Endothelial cell of umbilical vein (primary cell): Measurements from ENCODE around the gene ABAT. TPM values are rescaled to one million over a fixed set of nuclear protein-coding genes. Genes with fewer than 3 reads are reported as not detected.

Experiments
- BruUV-seq: library from RNA; stranded (reverse); fragments of 400-500 nt; replicated peaks from 2 replicates; lab custom pipeline; 2021; lab: Mats Ljungman, UMichigan
- CTCF ChIA-PET: fragments of 300-600, 350-600 bp; sonication (Branson Sonifier 250); formaldehyde crosslinking; loops from one replicate; lab custom pipeline; 2021; ENCODE audit warnings: antibody characterized with exemption, inconsistent platforms; lab: Charles Lee
- POLR2A ChIA-PET: fragments of 300-600, 350-600 bp; sonication (Branson Sonifier 250); formaldehyde crosslinking; loops from one replicate; lab custom pipeline; 2021; ENCODE audit warnings: antibody characterized with exemption, inconsistent platforms; lab: Charles Lee
- DNase-seq: peaks from one replicate; pipeline ENCODE4 v3.0.0-alpha.2; 2011; ENCODE audit warnings: low read depth, low spot score
- FAIRE-seq: peaks from 2 replicates; lab custom pipeline; 2011; peaks lifted over from hg19 to GRCh38; lab: Jason Lieb, UNC
- H2AFZ ChIP-seq: 2 replicates; pipeline ENCODE4 v1.6.0; 2012; ENCODE audit warnings: low read depth, low read length, control low read depth, inconsistent platforms
- H3K27ac ChIP-seq: 2 replicates; pipeline ENCODE4 v1.5.1; 2011; ENCODE audit warnings: low read depth, mild to moderate bottlenecking, control low read depth, low read length, moderate library complexity; ENCODE audit not compliant: insufficient read depth
- H3K27me3 ChIP-seq, 2 experiments: 2 replicates each; pipeline versions ENCODE4 v1.6.0 to v1.6.1; 2011; ENCODE audit warnings: low read length in 2 of 2, mixed read lengths in 1 of 2; ENCODE audit not compliant: control insufficient read depth in 2 of 2, insufficient read depth in 2 of 2
- H3K36me3 ChIP-seq, 2 experiments: 2 replicates in 1 of 2; 3 replicates in 1 of 2; pipeline ENCODE4 v1.5.1; 2011; ENCODE audit warnings: low read length in 2 of 2, mild to moderate bottlenecking in 1 of 2, moderate library complexity in 1 of 2; ENCODE audit not compliant: control insufficient read depth in 2 of 2, insufficient read depth in 2 of 2; ENCODE audit errors: extremely low read depth in 1 of 2
- H3K4me1 ChIP-seq: 3 replicates; pipeline ENCODE4 v1.5.1; 2011; ENCODE audit warnings: mild to moderate bottlenecking, low read length; ENCODE audit not compliant: control insufficient read depth, insufficient read depth; ENCODE audit errors: extremely low read depth
- H3K4me2 ChIP-seq: 2 replicates; pipeline ENCODE4 v1.6.1; 2011; ENCODE audit warnings: low read length, control low read depth, mixed read lengths; ENCODE audit not compliant: insufficient read depth
- H3K4me3 ChIP-seq, 3 experiments: fragments of 200-600 bp in 1 of 3; sonication (generic), shearing (Covaris generic) in 1 of 3; replicated peaks in 1 of 3; 2 replicates each; pipeline ENCODE4 v1.5.1; 2011 to 2016; ENCODE audit warnings: control low read depth in 3 of 3, low read length in 3 of 3, mild to moderate bottlenecking in 2 of 3, inconsistent platforms in 1 of 3, low read depth in 1 of 3, moderate library complexity in 1 of 3; ENCODE audit not compliant: insufficient read depth in 1 of 3
- H3K79me2 ChIP-seq: 2 replicates; pipeline ENCODE4 v1.6.0; 2012; ENCODE audit warnings: low read length, inconsistent platforms; ENCODE audit not compliant: control insufficient read depth, insufficient read depth
- H3K9ac ChIP-seq: replicated peaks from 2 replicates; pipeline ENCODE3; 2011; ENCODE audit warnings: low read length, control low read depth; ENCODE audit not compliant: insufficient read depth; ENCODE audit errors: extremely low read depth
- H3K9me1 ChIP-seq: replicated peaks from 3 replicates; pipeline ENCODE4 v1.6.0; 2011; ENCODE audit warnings: mild to moderate bottlenecking, low read length; ENCODE audit not compliant: control insufficient read depth, insufficient read depth; ENCODE audit errors: extremely low read depth
- H3K9me3 ChIP-seq: replicated peaks from 2 replicates; pipeline ENCODE4 v1.5.1; 2012; ENCODE audit warnings: low read length, inconsistent platforms; ENCODE audit not compliant: control insufficient read depth, insufficient read depth
- H4K20me1 ChIP-seq: replicated peaks from 2 replicates; pipeline ENCODE3; 2011; ENCODE audit warnings: mild to moderate bottlenecking, low read length; ENCODE audit not compliant: control insufficient read depth, insufficient read depth; ENCODE audit errors: extremely low read depth
- EZH2 ChIP-seq: IDR thresholded peaks from 2 replicates; pipeline ENCODE4 v1.6.1; 2012; ENCODE audit warnings: borderline replicate concordance, low read depth, mild to moderate bottlenecking, moderate library complexity, low read length, inconsistent platforms; ENCODE audit not compliant: severe bottlenecking
- FOS ChIP-seq: IDR thresholded peaks from 2 replicates; pipeline ENCODE4 v1.6.1; 2011; ENCODE audit warnings: mild to moderate bottlenecking, low read length, moderate library complexity, borderline replicate concordance; ENCODE audit not compliant: insufficient read depth
- GATA2 ChIP-seq: IDR thresholded peaks from 2 replicates; pipeline ENCODE4 v1.7.0; 2011; ENCODE audit warnings: low read depth, mild to moderate bottlenecking, moderate library complexity, mixed read lengths, low read length; ENCODE audit not compliant: insufficient read length, insufficient read depth
- JUN ChIP-seq: IDR thresholded peaks from 2 replicates; pipeline ENCODE4 v1.6.1; 2011; ENCODE audit warnings: borderline replicate concordance, low read depth; ENCODE audit not compliant: insufficient read length, insufficient read depth
- MAX ChIP-seq: IDR thresholded peaks from 2 replicates; pipeline ENCODE4 v1.6.1; 2011; ENCODE audit not compliant: insufficient read depth, insufficient read length
- MYC ChIP-seq: IDR thresholded peaks from one replicate; pipeline ENCODE4 v1.6.1; 2011; ENCODE audit warnings: mild to moderate bottlenecking, low read depth, low read length
- POLR2A ChIP-seq: IDR thresholded peaks from 2 replicates; pipeline ENCODE4 v1.6.1; 2012; ENCODE audit warnings: low read depth, mild to moderate bottlenecking, control low read depth, low read length
- POLR2AphosphoS5 ChIP-seq: IDR thresholded peaks from 2 replicates; pipeline ENCODE4 v1.6.1; 2012; ENCODE audit warnings: low read depth, mild to moderate bottlenecking, control low read depth, low read length, moderate library complexity; ENCODE audit not compliant: insufficient read depth
- dilution Hi-C: fragments of 300-500 bp; cut with MboI; formaldehyde crosslinking; loops from one replicate; pipeline ENCODE4 v1.15.0; 2019; ENCODE audit warnings: low sequenced_read_pairs; ENCODE audit not compliant: extremely low pct_ligation_motif_present
- intact Hi-C: fragments of 100-400 bp; cut with micrococcal nuclease; formaldehyde crosslinking; loops from one replicate; pipeline ENCODE4 v1.10.0; 2022
- polyA plus RNA-seq, 4 experiments: library from polyadenylated mRNA; depleted of rRNA in 3 of 4; stranded (reverse) in 3 of 4; unstranded in 1 of 4; fragments of >200 nt; gene quantifications; 2 replicates each; pipeline versions ENCODE4 v1.2.1 to v1.2.3, GENCODE V29; 2011 to 2012; ENCODE audit warnings: missing spikeins in 1 of 4
- total RNA-seq: library from RNA; stranded (reverse); gene quantifications from 2 replicates; pipeline ENCODE4 v1.2.3, GENCODE V29; 2021
- TF ChIP-seq, protein P1 (sequence below), 2 donors: IDR thresholded peaks; 1 replicate in 1 of 2; 2 replicates in 1 of 2; pipeline ENCODE4 v1.5.1; 2011; ENCODE audit warnings: low read length in 2 of 2, mild to moderate bottlenecking in 2 of 2, moderate library complexity in 2 of 2, control low read depth in 1 of 2, inconsistent platforms in 1 of 2, low read depth in 1 of 2; ENCODE audit not compliant: insufficient read depth in 1 of 2; ENCODE audit errors: extremely low read depth in 1 of 2

Gene ABAT
- total and polyA plus RNA-seq, 2 donors (not counting 3 experiments of a cell fraction or from before 2014, with no cell fraction given) = 1.3 to 1.4 TPM

GRCh38 chr16:8739989-8740704, 65.7 kb downstream of the ABAT start:
- POLR2A ChIA-PET = no interaction called here
- no peaks in the 10 kb centered on the region for H3K36me3 ChIP-seq
- H3K9me1 ChIP-seq = no peaks in the 10 kb centered on the region
- no peaks in the 10 kb centered on the region for H3K27me3 ChIP-seq
- no TSS peak for BruUV-seq
- FAIRE-seq (no peak), DNase-seq (no peak)
- dilution Hi-C loops (no loop called here), intact Hi-C loops (no loop called here)
- no peaks in the 10 kb centered on the region for H3K9me3 ChIP-seq
- H3K79me2 ChIP-seq = no peaks in the 10 kb centered on the region
- CTCF ChIA-PET = no interaction called here
- TF ChIP-seq, protein P1, sequence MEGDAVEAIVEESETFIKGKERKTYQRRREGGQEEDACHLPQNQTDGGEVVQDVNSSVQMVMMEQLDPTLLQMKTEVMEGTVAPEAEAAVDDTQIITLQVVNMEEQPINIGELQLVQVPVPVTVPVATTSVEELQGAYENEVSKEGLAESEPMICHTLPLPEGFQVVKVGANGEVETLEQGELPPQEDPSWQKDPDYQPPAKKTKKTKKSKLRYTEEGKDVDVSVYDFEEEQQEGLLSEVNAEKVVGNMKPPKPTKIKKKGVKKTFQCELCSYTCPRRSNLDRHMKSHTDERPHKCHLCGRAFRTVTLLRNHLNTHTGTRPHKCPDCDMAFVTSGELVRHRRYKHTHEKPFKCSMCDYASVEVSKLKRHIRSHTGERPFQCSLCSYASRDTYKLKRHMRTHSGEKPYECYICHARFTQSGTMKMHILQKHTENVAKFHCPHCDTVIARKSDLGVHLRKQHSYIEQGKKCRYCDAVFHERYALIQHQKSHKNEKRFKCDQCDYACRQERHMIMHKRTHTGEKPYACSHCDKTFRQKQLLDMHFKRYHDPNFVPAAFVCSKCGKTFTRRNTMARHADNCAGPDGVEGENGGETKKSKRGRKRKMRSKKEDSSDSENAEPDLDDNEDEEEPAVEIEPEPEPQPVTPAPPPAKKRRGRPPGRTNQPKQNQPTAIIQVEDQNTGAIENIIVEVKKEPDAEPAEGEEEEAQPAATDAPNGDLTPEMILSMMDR (IDR thresholded peaks at IDR 0.05; ENCODE audit: extremely low read depth in 1 of 2, insufficient read depth in 1 of 2, low read depth in 1 of 2, low read length in 2 of 2) = no peak
- TF ChIP-seq POLR2A (no peak), MAX (no peak), JUN (no peak), MYC (no peak), FOS (no peak), EZH2 (no peak), POLR2AphosphoS5 (no peak), GATA2 (no peak)
- no peaks in the 10 kb centered on the region for H3K4me1 ChIP-seq
- H3K4me2 ChIP-seq = no peak overlapping the region
- H3K9ac ChIP-seq = no peak overlapping the region
- H4K20me1 ChIP-seq = no peaks in the 10 kb centered on the region
- H3K27ac ChIP-seq = no peak overlapping the region
- H3K4me3 ChIP-seq = no peak overlapping the region
- H2AFZ ChIP-seq = no peak overlapping the region
